Stimulated activated effector memory CD8-positive, alpha-beta T cell treated with anti-CD3 and anti-CD28 coated beads, Interleukin-12 subunit alpha, Interleukin-12 subunit beta, amount 100 ng/mL, for 72 hours (primary cell): Measurements from ENCODE around the gene PRDM16.

Experiments used
- ATAC-seq: fragments of 150-1000 bp; cut with Tn5 transposase; 2 replicates; pipeline ENCODE4 v1.10.0; 2021
- DNase-seq, 2 donors: peaks; one replicate each; pipeline ENCODE4 v3.0.0; 2021 to 2022; ENCODE audit warnings: low spot score in 2 of 2
- H3K27ac Mint-ChIP-seq: one replicate; pipeline ENCODE4 v1.8.0; 2022; ENCODE audit warnings: mild to moderate bottlenecking, mixed read lengths
- H3K36me3 Mint-ChIP-seq: one replicate; pipeline ENCODE4 v1.8.0; 2022; ENCODE audit warnings: mild to moderate bottlenecking, mixed read lengths
- H3K4me1 Mint-ChIP-seq: one replicate; pipeline ENCODE4 v1.8.0; 2022; ENCODE audit warnings: mixed read lengths
- H3K4me3 Mint-ChIP-seq: one replicate; pipeline ENCODE4 v1.8.0; 2022; ENCODE audit warnings: mild to moderate bottlenecking, mixed read lengths
- H3K9me3 Mint-ChIP-seq: one replicate; pipeline ENCODE4 v1.8.0; 2022; ENCODE audit warnings: mixed read lengths

PRDM16 gene

DNA sequence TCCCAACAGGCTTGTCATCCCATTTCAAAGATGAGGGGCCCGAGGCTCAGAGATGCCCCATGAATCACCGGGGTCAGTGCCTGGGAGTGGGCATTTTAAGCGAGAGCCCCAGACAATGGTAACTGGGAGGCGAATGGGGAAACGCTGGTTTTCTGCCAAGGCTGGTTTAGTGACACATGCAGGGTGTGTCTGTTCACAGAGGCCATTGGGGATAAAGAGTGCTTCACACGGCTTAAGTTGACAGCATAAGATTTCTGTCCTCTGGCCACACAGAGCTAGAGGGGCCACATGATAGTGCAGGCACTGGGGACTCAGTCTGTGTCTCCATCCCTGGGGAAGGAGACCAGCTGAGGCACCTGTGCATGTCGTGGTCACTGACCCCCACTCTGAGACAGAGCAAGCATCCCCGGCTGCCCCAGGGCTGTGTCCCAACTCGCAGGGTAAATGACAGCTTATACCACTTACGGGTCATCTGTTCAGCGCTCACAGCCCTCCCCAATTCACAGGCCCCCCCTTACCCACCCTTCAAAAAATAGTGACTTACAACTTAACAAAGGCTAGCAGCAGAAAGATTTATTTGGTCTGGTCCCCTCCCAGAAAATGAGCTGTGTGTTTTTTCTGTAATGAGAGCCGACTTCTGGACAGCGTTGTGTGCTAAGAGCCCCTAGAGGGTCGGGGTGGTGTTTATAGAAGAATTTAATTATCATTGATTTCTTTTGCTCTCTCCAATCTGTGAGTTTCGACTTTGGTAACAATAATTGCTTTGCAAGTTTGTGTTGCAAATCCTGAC, 350.6 kb downstream of the PRDM16 start:
- Mint-ChIP-seq H3K36me3 (no peaks in the 10 kb centered on the region), H3K4me3 (no peak overlapping the region), H3K27ac (no peak overlapping the region), H3K4me1 (peaks cover 7% of the 10 kb centered on the region), H3K9me3 (peaks cover 4% of the 10 kb centered on the region)
- ATAC-seq: no peak
- DNase-seq: no peak

DNA sequence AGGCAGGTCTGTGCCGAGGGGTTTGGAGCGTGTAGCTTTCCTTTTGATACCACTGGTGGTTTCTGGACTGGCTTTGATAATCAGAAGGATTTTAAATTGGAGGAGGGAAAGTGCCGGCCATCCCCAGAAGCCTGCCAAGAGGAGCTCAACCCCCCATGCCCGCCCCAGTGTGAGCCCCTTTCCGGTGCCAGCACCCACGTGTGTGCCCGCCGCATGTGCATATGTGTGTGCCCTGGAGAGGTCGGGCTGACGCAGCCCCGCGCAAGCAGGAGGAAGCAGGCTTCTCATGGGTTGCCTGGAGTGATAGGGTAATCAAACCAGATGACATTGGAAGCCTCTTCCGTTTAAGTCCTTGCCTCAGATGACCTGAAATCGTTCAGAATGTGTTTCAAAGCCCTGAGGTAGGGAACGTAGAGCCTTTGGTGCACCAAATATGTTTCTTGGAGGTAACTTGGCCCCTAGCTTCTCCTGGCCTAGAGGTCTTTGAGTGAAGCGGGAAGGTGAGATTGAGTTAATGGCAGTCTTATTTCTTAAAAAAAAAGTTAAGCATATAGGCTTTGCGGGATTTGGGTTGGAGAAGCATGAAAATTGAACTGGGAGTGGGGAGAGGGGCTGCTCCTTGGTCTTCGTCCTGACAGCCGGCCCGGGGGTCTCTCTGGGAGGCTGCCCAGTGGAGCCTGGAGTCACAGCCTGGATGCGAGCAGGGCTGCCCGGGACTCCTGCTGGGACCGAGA, 351.4 kb downstream of the PRDM16 start:
- Mint-ChIP-seq H3K27ac (no peak overlapping the region), H3K9me3 (peaks cover 4% of the 10 kb centered on the region), H3K4me3 (no peak overlapping the region), H3K4me1 (peaks cover 7% of the 10 kb centered on the region), H3K36me3 (no peaks in the 10 kb centered on the region)
- DNase-seq (no peak), ATAC-seq (no peak)

DNA sequence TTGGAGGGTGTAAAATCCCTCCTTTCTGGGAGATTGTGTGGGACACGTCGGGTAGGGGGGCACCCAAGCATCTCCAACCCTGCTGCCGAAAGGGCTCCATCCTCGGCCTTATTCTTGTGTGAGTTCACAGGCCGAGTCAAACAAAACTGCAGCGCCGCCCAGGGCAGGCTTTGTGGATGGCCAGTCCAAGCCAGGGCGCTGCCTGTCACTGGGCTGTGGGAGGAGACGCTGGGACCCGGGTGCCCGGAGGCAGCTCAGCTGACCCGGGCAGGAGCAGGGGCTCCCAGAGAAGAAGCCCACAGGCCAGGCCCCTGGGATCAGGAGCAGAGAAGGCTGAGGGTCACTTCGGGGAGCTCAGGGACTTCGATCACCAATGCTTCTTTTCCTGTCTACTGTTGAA, 353.6 kb downstream of the PRDM16 start:
- Mint-ChIP-seq H3K4me1 (peaks cover 7% of the 10 kb centered on the region), H3K27ac (no peak overlapping the region), H3K9me3 (no peaks in the 10 kb centered on the region), H3K4me3 (no peak overlapping the region), H3K36me3 (no peaks in the 10 kb centered on the region)
- ATAC-seq (no peak), DNase-seq (no peak)

DNA sequence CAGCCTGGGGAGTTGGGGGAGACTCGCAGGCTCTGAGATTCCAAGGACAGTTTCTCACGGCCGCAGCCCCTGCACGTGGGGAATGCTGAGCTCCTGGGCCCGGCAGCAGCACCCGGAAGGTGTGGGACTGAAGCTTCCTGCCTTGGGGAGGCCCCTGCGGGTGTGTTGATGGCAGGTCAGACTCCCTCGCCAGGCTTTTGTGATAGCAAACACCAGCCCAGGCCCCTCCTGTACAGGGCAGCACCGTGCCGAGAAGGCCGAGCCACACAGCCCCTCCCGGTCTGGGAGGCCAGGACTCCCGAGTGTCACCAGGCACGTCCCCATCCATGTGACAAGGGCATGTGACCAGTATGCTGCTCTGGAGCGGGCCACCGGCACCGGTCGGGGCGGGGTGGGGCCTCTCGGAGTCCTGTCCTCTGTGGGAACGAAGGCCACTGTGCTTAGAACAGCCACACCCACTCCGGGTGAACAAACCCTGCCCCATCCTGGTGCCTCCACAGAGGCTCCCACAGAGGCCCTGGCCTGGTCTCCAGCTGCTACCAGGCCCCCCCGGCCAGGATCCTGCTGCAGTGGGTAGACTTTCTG, 354.3 kb downstream of the PRDM16 start:
- Mint-ChIP-seq H3K4me1 (peaks cover 7% of the 10 kb centered on the region), H3K4me3 (no peak overlapping the region), H3K36me3 (no peaks in the 10 kb centered on the region), H3K27ac (no peak overlapping the region), H3K9me3 (no peaks in the 10 kb centered on the region)
- ATAC-seq (no peak), DNase-seq (no peak)

DNA sequence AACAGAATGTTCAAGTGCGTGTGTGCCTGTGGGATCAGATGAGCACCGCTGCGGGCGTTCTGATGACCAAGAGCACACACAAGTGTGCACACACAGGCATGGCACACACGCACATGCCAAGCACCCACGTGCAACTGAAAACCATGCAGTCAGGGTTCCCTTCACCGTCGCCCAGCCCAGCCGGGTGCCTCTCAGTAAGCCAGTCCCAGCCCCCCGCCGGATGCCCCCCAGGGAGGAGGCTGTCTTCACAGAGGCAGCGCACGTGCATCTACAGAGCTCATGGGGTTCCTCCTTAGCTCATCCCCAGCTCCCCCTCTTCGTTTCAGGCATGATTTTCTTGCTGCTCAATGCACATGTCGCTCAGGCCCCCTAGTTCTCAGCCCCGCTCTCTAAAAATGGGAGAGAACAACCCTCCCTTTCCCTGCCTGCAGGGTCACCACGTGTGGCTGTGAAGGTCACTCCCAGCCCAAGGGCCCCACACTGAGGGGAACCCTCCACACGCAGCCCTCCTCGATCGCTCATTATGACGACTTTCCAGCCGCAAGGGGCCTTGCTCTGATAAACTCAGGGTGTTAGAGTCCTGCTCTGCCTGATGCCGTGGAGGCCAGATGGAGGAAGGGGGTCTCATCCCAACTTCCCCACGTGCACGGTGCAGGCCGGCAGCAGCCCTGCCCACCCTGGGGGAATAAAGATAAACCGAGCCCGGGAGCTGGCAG, 355.1 kb downstream of the PRDM16 start:
- ATAC-seq: no peak
- no peaks in the 10 kb centered on the region for H3K36me3 Mint-ChIP-seq
- no peak overlapping the region for H3K4me3 Mint-ChIP-seq
- H3K4me1 Mint-ChIP-seq: peaks cover 7% of the 10 kb centered on the region
- H3K27ac Mint-ChIP-seq: no peak overlapping the region
- no peaks in the 10 kb centered on the region for H3K9me3 Mint-ChIP-seq
- no peak for DNase-seq

DNA sequence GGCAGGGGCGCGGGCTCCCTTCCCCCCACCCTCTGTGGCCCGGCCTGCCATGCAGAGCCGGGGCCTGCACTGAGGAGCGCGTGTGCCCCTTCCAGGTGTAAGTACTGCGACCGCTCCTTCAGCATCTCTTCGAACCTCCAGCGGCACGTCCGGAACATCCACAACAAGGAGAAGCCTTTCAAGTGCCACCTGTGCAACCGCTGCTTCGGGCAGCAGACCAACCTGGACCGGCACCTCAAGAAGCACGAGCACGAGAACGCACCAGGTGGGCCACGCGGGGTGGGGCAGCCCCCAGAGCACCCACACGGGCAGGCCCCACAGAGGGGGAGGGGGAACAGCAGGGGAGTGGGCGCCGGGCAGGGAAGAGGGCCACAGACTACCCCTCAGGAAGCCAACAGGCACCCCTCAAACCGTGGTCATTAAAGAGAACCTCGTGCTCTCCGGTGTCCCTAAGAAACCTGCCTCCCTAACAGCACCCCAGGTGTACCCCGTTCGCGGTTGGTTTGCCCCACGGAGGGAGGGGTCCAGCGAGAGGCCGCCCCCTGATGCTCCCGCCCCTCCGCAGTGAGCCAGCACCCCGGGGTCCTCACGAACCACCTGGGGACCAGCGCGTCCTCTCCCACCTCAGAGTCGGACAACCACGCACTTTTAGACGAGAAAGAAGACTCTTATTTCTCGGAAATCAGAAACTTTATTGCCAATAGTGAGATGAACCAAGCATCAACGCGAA, 356.6 kb downstream of the PRDM16 start:
- Mint-ChIP-seq H3K27ac (no peak overlapping the region), H3K9me3 (no peaks in the 10 kb centered on the region), H3K36me3 (no peaks in the 10 kb centered on the region), H3K4me1 (peaks cover 7% of the 10 kb centered on the region), H3K4me3 (no peak overlapping the region)
- ATAC-seq (no peak), DNase-seq (no peak)

DNA sequence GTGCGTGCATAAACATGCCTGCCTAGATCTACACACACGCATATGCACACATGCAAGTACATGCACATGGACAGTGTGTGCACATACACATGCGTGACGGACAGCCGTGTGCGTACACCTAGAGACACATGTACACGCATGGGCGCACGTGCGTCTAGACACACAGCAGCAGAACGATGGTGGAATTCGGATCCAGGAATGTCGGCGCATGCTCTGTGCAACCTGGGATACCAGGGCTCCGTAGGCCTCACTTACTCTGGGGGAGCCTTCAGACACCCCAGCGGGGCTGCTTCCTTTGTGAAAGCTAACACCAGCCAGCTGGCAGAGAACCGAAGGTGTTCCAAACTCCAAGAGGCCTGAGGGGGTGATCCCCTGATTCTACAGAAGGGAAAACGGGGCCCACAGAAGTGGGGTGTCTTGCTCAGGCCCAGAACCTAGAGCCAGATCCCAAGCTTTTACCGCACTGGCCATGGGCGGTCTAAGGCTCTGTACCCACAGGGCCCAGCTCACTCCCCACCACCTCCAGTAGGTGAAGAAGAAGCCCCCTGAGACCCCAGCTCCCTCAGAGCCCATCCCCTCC, 358.0 kb downstream of the PRDM16 start:
- ATAC-seq (no peak), DNase-seq (no peak)
- H3K36me3 Mint-ChIP-seq: peaks cover 5% of the 10 kb centered on the region
- H3K4me1 Mint-ChIP-seq: peaks cover 1% of the 10 kb centered on the region
- H3K4me3 Mint-ChIP-seq: no peak overlapping the region
- no peaks in the 10 kb centered on the region for H3K9me3 Mint-ChIP-seq
- no peak overlapping the region for H3K27ac Mint-ChIP-seq

DNA sequence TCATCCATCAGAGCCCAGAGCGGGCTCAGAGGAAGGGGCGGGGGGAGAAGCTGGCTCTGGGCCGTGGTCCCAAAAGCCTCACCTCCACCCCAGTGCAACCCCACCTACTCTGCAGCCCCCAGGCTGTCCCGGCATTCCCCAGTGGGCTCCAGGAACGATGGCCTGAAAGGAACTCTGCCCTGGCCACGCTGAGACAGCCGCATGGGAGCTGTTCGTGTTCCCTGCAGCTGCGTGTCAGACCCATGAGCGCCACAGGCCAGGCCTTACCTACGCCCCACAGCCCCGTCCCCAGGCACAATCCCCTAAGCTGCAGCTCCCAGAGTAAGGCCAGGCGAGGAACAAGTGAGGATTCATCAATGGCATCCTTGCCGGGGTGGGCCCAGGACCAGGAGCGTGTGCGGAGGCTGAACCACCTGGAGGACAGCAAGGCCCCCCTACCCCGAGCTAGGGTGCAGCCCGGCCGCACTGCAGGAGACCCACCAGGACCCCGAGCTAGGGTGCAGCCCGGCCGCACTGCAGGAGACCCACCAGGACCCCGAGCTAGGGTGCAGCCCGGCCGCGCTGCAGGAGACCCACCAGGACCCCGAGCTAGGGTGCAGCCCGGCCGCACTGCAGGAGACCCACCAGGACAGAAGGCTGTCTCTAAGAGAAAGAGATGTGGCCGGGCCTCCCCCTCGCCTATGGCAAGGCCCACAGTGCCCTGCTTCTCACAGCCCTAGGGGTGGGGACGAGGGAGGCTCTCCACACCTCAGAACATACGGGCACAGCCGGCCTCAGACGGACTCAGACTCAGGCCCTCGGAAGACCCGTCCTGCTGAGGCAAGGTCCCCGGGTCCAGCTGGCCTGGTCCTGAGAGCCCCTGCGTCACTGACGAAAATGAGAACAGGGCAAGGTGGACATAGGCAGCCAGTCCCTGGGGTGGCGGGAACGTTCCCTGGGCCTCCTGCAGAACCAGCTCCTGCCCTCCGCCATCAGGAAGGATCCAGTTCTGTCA, 359.0 kb downstream of the PRDM16 start:
- ATAC-seq: no peak
- no peaks in the 10 kb centered on the region for H3K4me1 Mint-ChIP-seq

DNA sequence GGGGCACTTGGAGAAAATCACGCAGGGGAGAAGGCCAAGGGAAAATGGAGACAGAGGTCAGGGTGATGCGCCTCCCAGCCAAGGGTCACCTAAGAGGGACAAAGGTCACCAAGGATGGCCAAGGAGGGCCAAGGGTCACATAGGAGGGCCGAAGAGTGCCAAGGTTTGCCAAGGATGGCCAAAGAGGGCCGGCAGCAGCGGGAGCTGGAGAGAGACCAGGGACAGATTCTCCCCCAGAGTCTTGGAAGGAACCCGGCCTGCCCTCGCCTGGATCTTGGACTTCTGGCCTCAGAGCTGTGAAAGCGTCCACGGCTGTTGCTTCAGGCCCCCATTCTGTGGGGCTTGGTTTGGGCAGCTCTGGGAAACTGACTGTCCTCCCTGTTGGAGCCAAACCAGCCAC, 359.9 kb downstream of the PRDM16 start:
- H3K4me1 Mint-ChIP-seq: no peaks in the 10 kb centered on the region
- H3K36me3 Mint-ChIP-seq: peaks cover 5% of the 10 kb centered on the region
- no peak for DNase-seq
- H3K27ac Mint-ChIP-seq: no peak overlapping the region
- ATAC-seq: no peak
- no peaks in the 10 kb centered on the region for H3K9me3 Mint-ChIP-seq
- no peak overlapping the region for H3K4me3 Mint-ChIP-seq

More for the DNA sequence above, 359.0 kb downstream of the PRDM16 start:
- DNase-seq: no peak
- Mint-ChIP-seq H3K4me3 (no peak overlapping the region), H3K9me3 (no peaks in the 10 kb centered on the region), H3K27ac (no peak overlapping the region), H3K36me3 (peaks cover 5% of the 10 kb centered on the region)

DNA sequence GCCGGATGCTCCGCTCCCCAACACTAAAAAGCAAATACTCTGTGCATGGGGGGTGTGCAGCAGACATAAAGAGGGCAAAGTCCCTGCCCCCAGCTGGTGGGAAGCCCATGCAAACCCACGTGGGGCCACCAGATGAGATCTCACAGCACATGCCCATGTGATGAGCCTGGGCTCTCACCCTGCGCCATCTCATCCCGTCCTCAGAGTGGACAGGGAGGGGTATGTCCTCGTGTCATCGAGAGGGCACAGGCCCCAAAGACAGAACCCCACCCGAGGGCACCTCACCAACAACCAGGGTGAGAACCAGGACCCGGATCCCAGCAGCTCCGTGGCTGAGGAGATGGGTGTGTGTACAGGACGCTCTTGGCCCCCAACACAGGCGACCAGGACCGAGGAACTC, 360.3 kb downstream of the PRDM16 start:
- DNase-seq: no peak
- Mint-ChIP-seq H3K4me1 (no peaks in the 10 kb centered on the region), H3K27ac (no peak overlapping the region), H3K4me3 (no peak overlapping the region), H3K9me3 (no peaks in the 10 kb centered on the region), H3K36me3 (peaks cover 5% of the 10 kb centered on the region)
- ATAC-seq: no peak

DNA sequence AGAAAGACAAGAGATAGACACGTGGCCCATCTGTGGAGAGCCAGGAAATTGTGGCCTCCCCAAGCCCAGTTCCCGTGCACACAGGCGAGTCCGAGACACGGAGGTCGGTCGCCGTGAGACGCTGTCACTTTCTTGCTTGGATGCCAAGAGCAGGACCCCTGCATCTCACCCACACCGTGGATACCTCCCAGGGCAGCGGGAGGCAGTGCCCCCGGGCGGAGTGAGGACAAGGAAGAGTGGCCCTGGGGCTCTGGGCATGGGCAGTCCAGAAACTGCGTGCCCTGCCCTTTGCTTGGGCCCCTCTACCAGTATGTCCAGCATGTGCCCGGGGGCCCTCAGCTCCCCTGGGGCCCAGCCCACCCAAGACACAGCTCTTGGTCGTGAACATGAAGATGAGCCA, 360.8 kb downstream of the PRDM16 start:
- H3K4me1 Mint-ChIP-seq: no peaks in the 10 kb centered on the region
- no peak for ATAC-seq
- peaks cover 5% of the 10 kb centered on the region for H3K36me3 Mint-ChIP-seq
- H3K9me3 Mint-ChIP-seq: no peaks in the 10 kb centered on the region
- no peak overlapping the region for H3K27ac Mint-ChIP-seq
- no peak overlapping the region for H3K4me3 Mint-ChIP-seq
- no peak for DNase-seq

DNA sequence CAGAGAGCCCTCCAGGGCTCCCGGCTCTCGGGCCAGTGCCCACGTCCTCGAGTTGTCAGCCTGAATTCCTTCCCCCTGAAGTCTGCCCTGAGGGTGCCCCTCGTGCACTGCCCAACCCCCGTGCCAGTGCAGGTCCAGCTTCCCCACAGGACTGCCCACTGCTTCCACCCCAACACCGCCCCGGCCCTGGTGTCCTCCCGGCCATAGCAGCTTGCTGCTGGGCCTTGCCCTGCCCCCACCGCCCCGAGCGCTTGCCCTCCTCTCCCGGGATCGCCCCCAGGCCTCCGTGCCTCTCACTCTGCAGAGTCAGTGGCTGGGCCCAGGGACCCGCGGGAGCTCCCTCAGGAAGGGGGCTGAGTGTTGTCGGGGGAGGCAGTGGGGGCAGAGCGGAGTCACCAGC, 361.4 kb downstream of the PRDM16 start:
- Mint-ChIP-seq H3K27ac (no peak overlapping the region), H3K4me1 (no peaks in the 10 kb centered on the region), H3K4me3 (no peak overlapping the region), H3K36me3 (peaks cover 5% of the 10 kb centered on the region), H3K9me3 (no peaks in the 10 kb centered on the region)
- DNase-seq: no peak
- no peak for ATAC-seq

DNA sequence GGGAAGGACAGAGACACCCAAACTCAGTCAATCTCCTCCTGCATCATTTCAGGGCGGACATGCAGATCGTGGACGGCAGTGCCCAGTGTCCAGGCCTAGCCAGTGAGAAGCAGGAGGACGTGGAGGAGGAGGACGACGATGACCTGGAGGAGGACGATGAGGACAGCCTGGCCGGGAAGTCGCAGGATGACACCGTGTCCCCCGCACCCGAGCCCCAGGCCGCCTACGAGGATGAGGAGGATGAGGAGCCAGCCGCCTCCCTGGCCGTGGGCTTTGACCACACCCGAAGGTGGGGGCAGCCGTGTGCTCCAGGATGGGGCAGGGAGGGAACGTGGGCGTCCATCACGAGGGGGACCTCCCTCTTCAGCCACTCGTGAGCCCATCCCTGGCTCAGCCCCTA, 361.8 kb downstream of the PRDM16 start:
- DNase-seq: no peak
- Mint-ChIP-seq H3K4me1 (no peaks in the 10 kb centered on the region), H3K36me3 (peaks cover 5% of the 10 kb centered on the region), H3K27ac (no peak overlapping the region), H3K9me3 (no peaks in the 10 kb centered on the region), H3K4me3 (no peak overlapping the region)
- ATAC-seq: no peak

DNA sequence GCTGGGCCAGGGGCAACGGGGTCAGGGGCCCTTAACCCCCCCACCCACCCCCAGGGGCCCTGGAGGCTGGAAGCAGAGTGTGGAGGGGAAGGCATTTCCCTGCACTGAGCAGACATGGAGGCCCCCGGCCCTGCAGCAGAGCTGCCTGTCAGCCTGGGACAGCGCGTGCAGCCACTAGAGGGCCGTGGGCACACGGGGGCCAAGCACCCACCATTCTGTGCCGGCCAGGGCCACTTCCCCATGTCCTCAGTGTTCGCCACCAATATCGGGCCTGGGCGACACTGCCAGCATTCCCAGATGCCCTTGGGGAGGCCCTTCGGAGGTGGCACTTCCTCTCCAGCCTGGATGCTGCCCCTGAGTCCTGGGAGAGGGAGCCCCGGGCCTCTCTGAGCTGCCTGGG, 362.3 kb downstream of the PRDM16 start:
- Mint-ChIP-seq H3K9me3 (no peaks in the 10 kb centered on the region), H3K4me3 (no peak overlapping the region), H3K27ac (no peak overlapping the region), H3K36me3 (peaks cover 5% of the 10 kb centered on the region), H3K4me1 (no peaks in the 10 kb centered on the region)
- peak; percentile 36 for ATAC-seq
- DNase-seq: no peak
